BLaER1 treated with 17β-estradiol and CSF1 and Interleukin-3, amounts not matched to agents 10 nM and 100 nM (cell line): Measurements from ENCODE around the gene ARFGAP2.

Experiments
- H3K27ac ChIP-seq, 11 experiments: shearing (Covaris generic); formaldehyde crosslinking; 2 replicates each; pipeline ENCODE4 v1.8.1; 2022
- H3K27me3 ChIP-seq, 11 experiments: shearing (Covaris generic); formaldehyde crosslinking; 2 replicates each; pipeline ENCODE4 v1.8.1; 2022
- H3K36me3 ChIP-seq, 11 experiments: shearing (Covaris generic); formaldehyde crosslinking; 2 replicates each; pipeline ENCODE4 v1.8.1; 2022
- H3K4me1 ChIP-seq, 10 experiments: shearing (Covaris generic); formaldehyde crosslinking; 2 replicates each; pipeline ENCODE4 v1.8.1; 2022
- H3K4me2 ChIP-seq, 11 experiments: shearing (Covaris generic); formaldehyde crosslinking; 2 replicates each; pipeline ENCODE4 v1.8.1; 2022
- H3K4me3 ChIP-seq, 10 experiments: shearing (Covaris generic); formaldehyde crosslinking; 2 replicates each; pipeline ENCODE4 v1.8.1; 2022
- H3K9ac ChIP-seq, 11 experiments: shearing (Covaris generic); formaldehyde crosslinking; 2 replicates each; pipeline ENCODE4 v1.8.1; 2022
- H3K9me3 ChIP-seq, 11 experiments: shearing (Covaris generic); formaldehyde crosslinking; replicated peaks in 1 of 11; 2 replicates each; pipeline ENCODE4 v1.8.1; 2022
- H4K20me1 ChIP-seq, 11 experiments: shearing (Covaris generic); formaldehyde crosslinking; 2 replicates each; pipeline ENCODE4 v1.8.1; 2022
- Cebpa-rat ChIP-seq, 11 experiments: shearing (Covaris generic); IDR thresholded peaks; 2 replicates each; pipeline ENCODE4 v1.8.1; 2022

The ARFGAP2 gene

GRCh38 chr11:47176328-47177228 is at the start of gene ARFGAP2:
Gene ARFGAP2 (minus strand): TSS chr11:47176879. CDS start chr11:47176853, 26 bp downstream.
- no peak for TF ChIP-seq Cebpa-rat (IDR thresholded peaks at IDR 0.05)
- peak within 1 kb of the TSS; percentile 96 to 99 (median 97) for H3K27ac ChIP-seq
- peak within 1 kb of the TSS; percentile 92 to 100 (median 98) for H3K9ac ChIP-seq
- H3K9me3 ChIP-seq, result no peaks in the 10 kb centered on the region
- H3K27me3 ChIP-seq, result no peaks in the 10 kb centered on the region
- H4K20me1 ChIP-seq, result peaks cover 37 to 45% (median 41%) of the 10 kb centered on the region in 11 experiments
- peak within 1 kb of the TSS; percentile 81 to 100 (median 96) for H3K4me3 ChIP-seq
- peaks cover 26 to 59% (median 35%) of the 10 kb centered on the region in 10 experiments for H3K4me1 ChIP-seq
- peak within 1 kb of the TSS; percentile 89 to 100 (median 95) for H3K4me2 ChIP-seq
- peaks cover 38 to 69% (median 56%) of the 10 kb centered on the region in 11 experiments for H3K36me3 ChIP-seq

DNA sequence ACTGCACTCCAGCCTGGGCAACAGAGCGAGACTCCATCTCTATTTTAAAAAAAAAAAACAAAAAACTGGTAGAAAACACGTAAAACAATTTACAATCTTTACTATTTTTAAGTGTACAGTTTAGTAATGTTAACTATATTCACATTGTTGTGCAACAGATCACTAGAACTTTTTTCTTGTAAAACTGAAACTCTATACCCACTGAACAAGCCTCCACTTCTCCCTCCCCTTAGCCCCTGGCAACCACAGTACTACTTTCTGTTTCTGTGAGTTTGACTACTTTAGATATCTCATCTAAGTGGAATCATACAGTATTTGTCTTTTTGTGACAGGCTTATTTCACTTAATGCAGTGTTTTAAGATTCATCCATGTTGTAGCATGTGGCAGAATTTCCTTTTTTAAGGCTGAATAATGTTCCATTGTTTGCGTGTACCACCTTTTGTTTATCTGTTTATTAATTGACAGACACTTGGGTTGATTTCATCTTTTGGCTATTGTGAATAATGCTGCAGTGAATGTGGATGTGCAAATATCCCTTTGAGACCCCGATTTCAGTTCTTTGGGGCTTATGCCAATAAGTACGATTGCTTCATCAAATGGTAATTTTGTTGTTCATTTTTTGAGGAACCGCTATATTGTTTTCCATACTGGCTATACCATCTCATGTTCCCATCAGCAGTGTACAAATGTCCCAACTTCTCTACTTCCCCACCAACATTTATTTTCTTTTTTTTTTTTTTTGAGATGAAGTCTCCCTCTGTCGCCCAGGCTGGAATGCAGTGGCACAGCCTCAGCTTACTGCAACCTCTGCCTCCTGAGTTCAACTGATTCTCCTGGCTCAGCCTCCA is 49.1 kb upstream of the ARFGAP2 start:
- peaks cover 0 to 9% (median 0%) of the 10 kb centered on the region in 11 experiments; a peak in 6 of 22 replicates for H4K20me1 ChIP-seq
- H3K9ac ChIP-seq, result no peak overlapping the region
- H3K27ac ChIP-seq, result peak overlapping the region in 1 of 11 experiments; percentile 18; a peak in 1 of 22 replicates
- peaks cover 77 to 97% (median 96%) of the 10 kb centered on the region in 11 experiments for H3K36me3 ChIP-seq
- H3K4me2 ChIP-seq, result no peak overlapping the region
- TF ChIP-seq Cebpa-rat (IDR thresholded peaks at IDR 0.05), result no peak
- no peaks in the 10 kb centered on the region for H3K9me3 ChIP-seq
- H3K4me3 ChIP-seq, result no peak overlapping the region
- H3K27me3 ChIP-seq, result no peaks in the 10 kb centered on the region
- peaks cover 0 to 9% (median 0%) of the 10 kb centered on the region in 10 experiments; a peak in 1 of 20 replicates for H3K4me1 ChIP-seq

DNA sequence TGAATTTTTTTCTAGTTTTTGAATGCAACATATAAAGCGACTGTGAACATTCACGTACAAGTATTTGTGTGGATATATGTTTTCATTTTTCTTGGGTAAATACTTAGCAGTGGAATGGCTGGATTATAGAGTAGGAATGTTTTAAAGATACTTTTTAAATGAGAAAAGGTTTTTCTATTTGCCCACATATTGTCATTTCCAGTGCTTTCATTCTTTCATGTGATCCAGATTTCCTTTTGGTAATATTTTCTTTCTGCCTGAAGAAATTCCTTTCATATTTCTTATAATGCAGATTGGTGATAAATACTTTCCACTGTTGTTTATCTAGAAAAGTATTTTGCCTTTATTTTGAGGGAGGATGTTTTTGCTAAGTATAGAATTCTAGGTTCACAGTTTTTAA is 46.0 kb upstream of the ARFGAP2 start:
- peaks cover 15 to 25% (median 19%) of the 10 kb centered on the region in 10 experiments for H3K4me1 ChIP-seq
- H3K9ac ChIP-seq, result no peak overlapping the region
- H3K27me3 ChIP-seq, result no peaks in the 10 kb centered on the region
- TF ChIP-seq Cebpa-rat (IDR thresholded peaks at IDR 0.05), result no peak
- no peak overlapping the region for H3K4me3 ChIP-seq
- no peak overlapping the region for H3K4me2 ChIP-seq
- peaks cover 75 to 97% (median 94%) of the 10 kb centered on the region in 11 experiments for H3K36me3 ChIP-seq
- peaks cover 0 to 29% (median 9%) of the 10 kb centered on the region in 11 experiments; a peak in 11 of 22 replicates for H4K20me1 ChIP-seq
- no peak overlapping the region for H3K27ac ChIP-seq
- no peaks in the 10 kb centered on the region for H3K9me3 ChIP-seq

DNA sequence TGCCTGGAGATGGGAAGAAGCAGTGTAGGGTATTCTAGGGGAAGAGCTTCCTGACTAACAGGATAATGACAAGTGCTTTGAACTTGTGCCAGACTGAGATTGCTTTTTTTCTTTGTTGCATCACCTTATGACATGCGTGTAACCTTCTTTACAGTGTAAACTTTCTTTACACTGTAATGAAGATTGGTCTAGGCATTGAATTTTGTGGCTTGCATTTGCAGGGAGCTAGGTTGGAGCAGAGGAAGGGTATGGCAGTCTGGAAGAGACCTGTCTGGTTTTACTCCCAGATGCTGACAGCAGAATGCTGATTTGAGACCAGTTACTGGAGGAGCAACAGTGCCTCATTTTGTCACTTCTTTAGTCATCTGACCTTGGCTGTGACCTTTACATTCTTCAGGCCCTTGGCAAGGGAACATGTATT is 43.7 kb upstream of the ARFGAP2 start:
- peak overlapping the region in 4 of 11 experiments; percentile 4 to 43 (median 26); a peak in 2 of 22 replicates for H3K9ac ChIP-seq
- no peaks in the 10 kb centered on the region for H3K9me3 ChIP-seq
- H3K4me1 ChIP-seq, result peaks cover 29 to 43% (median 37%) of the 10 kb centered on the region in 10 experiments
- peak overlapping the region in 2 of 11 experiments; percentile 10 to 24; a peak in 2 of 22 replicates for H3K27ac ChIP-seq
- no peak overlapping the region for H3K4me2 ChIP-seq
- H3K4me3 ChIP-seq, result no peak overlapping the region
- H4K20me1 ChIP-seq, result peaks cover 0 to 28% (median 7%) of the 10 kb centered on the region in 11 experiments; a peak in 9 of 22 replicates
- peaks cover 52 to 87% (median 76%) of the 10 kb centered on the region in 11 experiments for H3K36me3 ChIP-seq
- no peaks in the 10 kb centered on the region for H3K27me3 ChIP-seq
- no peak for TF ChIP-seq Cebpa-rat (IDR thresholded peaks at IDR 0.05)

GRCh38 chr11:47216121-47216798 is 39.6 kb upstream of the ARFGAP2 start:
- peak overlapping the region; percentile 70 to 86 (median 80) for H3K4me3 ChIP-seq
- TF ChIP-seq Cebpa-rat (IDR thresholded peaks at IDR 0.05), result no peak
- H3K9ac ChIP-seq, result peak overlapping the region; percentile 87 to 96 (median 90)
- peaks cover 33 to 53% (median 45%) of the 10 kb centered on the region in 10 experiments for H3K4me1 ChIP-seq
- H3K36me3 ChIP-seq, result peaks cover 23 to 48% (median 38%) of the 10 kb centered on the region in 11 experiments
- H3K27me3 ChIP-seq, result no peaks in the 10 kb centered on the region
- H3K9me3 ChIP-seq, result no peaks in the 10 kb centered on the region
- peaks cover 0 to 28% (median 7%) of the 10 kb centered on the region in 11 experiments; a peak in 9 of 22 replicates for H4K20me1 ChIP-seq
- H3K4me2 ChIP-seq, result peak overlapping the region; percentile 87 to 98 (median 95)
- peak overlapping the region; percentile 74 to 97 (median 94); a peak in 20 of 22 replicates for H3K27ac ChIP-seq

GRCh38 chr11:47215366-47215910 is 38.8 kb upstream of the ARFGAP2 start:
- no peaks in the 10 kb centered on the region for H3K27me3 ChIP-seq
- peak overlapping the region; percentile 87 to 96 (median 90) for H3K9ac ChIP-seq
- H4K20me1 ChIP-seq, result peaks cover 0 to 28% (median 7%) of the 10 kb centered on the region in 11 experiments; a peak in 9 of 22 replicates
- no peaks in the 10 kb centered on the region for H3K9me3 ChIP-seq
- no peak for TF ChIP-seq Cebpa-rat (IDR thresholded peaks at IDR 0.05)
- peaks cover 33 to 53% (median 44%) of the 10 kb centered on the region in 10 experiments for H3K4me1 ChIP-seq
- H3K4me2 ChIP-seq, result peak overlapping the region; percentile 87 to 98 (median 95)
- peaks cover 17 to 40% (median 30%) of the 10 kb centered on the region in 11 experiments for H3K36me3 ChIP-seq
- H3K27ac ChIP-seq, result peak overlapping the region; percentile 74 to 97 (median 94)
- peak overlapping the region; percentile 70 to 86 (median 80) for H3K4me3 ChIP-seq

DNA sequence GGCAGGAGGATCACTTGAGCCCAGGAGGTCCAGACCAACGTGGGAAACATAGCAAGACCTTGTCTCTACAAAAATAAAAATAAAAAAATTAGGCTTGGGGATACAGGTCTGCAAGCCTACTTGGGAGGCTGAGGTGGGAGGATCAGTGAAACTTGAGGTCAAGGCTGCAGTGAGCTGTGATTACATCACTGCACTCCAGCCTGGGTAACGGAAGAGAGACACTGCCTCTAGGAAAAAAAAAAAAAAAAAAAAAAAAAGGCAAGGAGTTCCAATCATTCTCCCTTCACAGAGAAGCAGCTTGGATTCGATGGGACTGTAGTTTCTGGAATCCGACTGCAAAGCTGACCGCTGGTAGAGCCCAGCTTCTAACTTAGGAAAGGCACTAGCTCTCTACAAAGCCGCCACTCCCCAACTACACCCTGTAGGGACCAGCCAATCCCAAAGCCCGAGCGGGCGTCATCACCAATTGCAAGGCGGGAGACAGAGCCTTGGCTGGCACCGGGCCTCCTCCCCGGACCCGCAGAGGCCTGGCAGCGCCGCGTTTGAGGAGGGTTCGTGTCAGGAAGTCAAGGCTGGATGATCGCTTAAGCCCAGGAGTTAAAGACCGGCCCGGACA is 37.4 kb upstream of the ARFGAP2 start:
- H3K9ac ChIP-seq, result peak overlapping the region; percentile 87 to 96 (median 90)
- H4K20me1 ChIP-seq, result peaks cover 0 to 16% (median 6%) of the 10 kb centered on the region in 11 experiments; a peak in 6 of 22 replicates
- no peaks in the 10 kb centered on the region for H3K27me3 ChIP-seq
- peak overlapping the region; percentile 62 to 98 (median 94) for H3K4me2 ChIP-seq
- H3K9me3 ChIP-seq, result no peaks in the 10 kb centered on the region
- peak overlapping the region; percentile 81 to 97 (median 94) for H3K27ac ChIP-seq
- H3K36me3 ChIP-seq, result peaks cover 3 to 26% (median 17%) of the 10 kb centered on the region in 11 experiments; a peak in 20 of 22 replicates
- peak overlapping the region; percentile 70 to 86 (median 80) for H3K4me3 ChIP-seq
- H3K4me1 ChIP-seq, result peaks cover 33 to 44% (median 38%) of the 10 kb centered on the region in 10 experiments
- no peak for TF ChIP-seq Cebpa-rat (IDR thresholded peaks at IDR 0.05)
